ENCODE measurements around the gene ABCC4. TPM values are rescaled to one million over a fixed set of nuclear protein-coding genes. Genes with fewer than 3 reads are reported as not detected.

Gene ABCC4
- total and polyA plus RNA-seq, 2 experiments from 2014 or later = 4.3 to 12.2 TPM

- H3K36me3 Mint-ChIP-seq (ENCODE audit: low read depth) = no peaks in the 10 kb centered on the region
- no peak overlapping the region for H3K27ac ChIP-seq (ENCODE audit: low read depth)
- no peak overlapping the region for H3K27ac Mint-ChIP-seq
- ATAC-seq (no peak), DNase-seq (ENCODE audit: low spot score) (no peak)
- no peaks in the 10 kb centered on the region for H3K9me2 ChIP-seq (ENCODE audit: insufficient read depth)
- H2AFZ ChIP-seq = no peak overlapping the region
- peaks cover 2% of the 10 kb centered on the region for H3K27me3 Mint-ChIP-seq (ENCODE audit: insufficient read depth, low read depth, poor library complexity)
- H3K4me3 ChIP-seq = no peak overlapping the region
- peaks cover 6% of the 10 kb centered on the region; the same call in 1 of the 3 replicates for H3K4me1 Mint-ChIP-seq
- H3K36me3 ChIP-seq (ENCODE audit: insufficient read depth) = no peaks in the 10 kb centered on the region
- no peaks in the 10 kb centered on the region for H3K27me3 ChIP-seq (ENCODE audit: insufficient read depth)
- H3K4me3 Mint-ChIP-seq = no peak overlapping the region
- H3K4me1 ChIP-seq (ENCODE audit: insufficient read depth) = no peaks in the 10 kb centered on the region
- no peak overlapping the region for H3K4me2 ChIP-seq
- H3K9me3 Mint-ChIP-seq = no peaks in the 10 kb centered on the region
- H3K79me2 ChIP-seq (replicated peaks; ENCODE audit: insufficient read depth) = no peaks in the 10 kb centered on the region
- H3F3A ChIP-seq (replicated peaks; ENCODE audit: low read depth) = no peaks in the 10 kb centered on the region
- TF ChIP-seq CREB1 (CRISPR knock-in tag; IDR thresholded peaks at IDR 0.05; ENCODE audit: low read depth) = no peak
- TF ChIP-seq CTCF (conservative IDR thresholded peaks at IDR 0.05; ENCODE audit: low read depth in 2 of 2) = no peak
- TF ChIP-seq ETS1 (IDR thresholded peaks at IDR 0.05) = no peak
- no peak for TF ChIP-seq JUNB (IDR thresholded peaks at IDR 0.05; ENCODE audit: unreplicated experiment)
- TF ChIP-seq ZNF114 (CRISPR knock-in tag; IDR thresholded peaks at IDR 0.05) = no peak
- no peak for TF ChIP-seq ZNF331 (CRISPR knock-in tag; IDR thresholded peaks at IDR 0.05; ENCODE audit: low read depth)
- H4K20me1 ChIP-seq (replicated peaks; ENCODE audit: insufficient read depth) = no peaks in the 10 kb centered on the region
Observed at GRCh38 chr13:95221971-95222732, 79.1 kb downstream of the ABCC4 start.

GRCh38 chr13:95220611-95221010, 80.6 kb downstream of the ABCC4 start:
- DNase-seq (ENCODE audit: low spot score) (no peak), ATAC-seq (no peak)
- peaks cover 2% of the 10 kb centered on the region for H3K27me3 Mint-ChIP-seq (ENCODE audit: insufficient read depth, low read depth, poor library complexity)
- H3K27ac Mint-ChIP-seq = no peak overlapping the region
- no peak overlapping the region for H3K4me3 Mint-ChIP-seq
- Histone ChIP-seq H3K4me2 (no peak overlapping the region), H3K36me3 (ENCODE audit: insufficient read depth) (no peaks in the 10 kb centered on the region), H3K27ac (ENCODE audit: low read depth) (no peak overlapping the region), H4K20me1 (replicated peaks; ENCODE audit: insufficient read depth) (no peaks in the 10 kb centered on the region), H3K4me3 (no peak overlapping the region), H3K27me3 (ENCODE audit: insufficient read depth) (no peaks in the 10 kb centered on the region), H3F3A (replicated peaks; ENCODE audit: low read depth) (no peaks in the 10 kb centered on the region), H3K4me1 (ENCODE audit: insufficient read depth) (no peaks in the 10 kb centered on the region), H3K9me2 (ENCODE audit: insufficient read depth) (no peaks in the 10 kb centered on the region), H3K79me2 (replicated peaks; ENCODE audit: insufficient read depth) (no peaks in the 10 kb centered on the region), H2AFZ (no peak overlapping the region)
- peaks cover 10% of the 10 kb centered on the region; the same call in 1 of the 3 replicates for H3K4me1 Mint-ChIP-seq
- no peaks in the 10 kb centered on the region for H3K9me3 Mint-ChIP-seq
- H3K36me3 Mint-ChIP-seq (ENCODE audit: low read depth) = no peaks in the 10 kb centered on the region
- TF ChIP-seq CREB1 (CRISPR knock-in tag; IDR thresholded peaks at IDR 0.05; ENCODE audit: low read depth) (no peak), CTCF (conservative IDR thresholded peaks at IDR 0.05; ENCODE audit: low read depth in 2 of 2) (no peak), EZH2phosphoT487 (IDR thresholded peaks at IDR 0.05; ENCODE audit: unreplicated experiment) (no peak), ETS1 (IDR thresholded peaks at IDR 0.05) (no peak), NANOG (IDR thresholded peaks at IDR 0.05; ENCODE audit: borderline replicate concordance) (no peak)
